ENCODE results near the gene TMX4. TPM values are rescaled to one million over a fixed set of nuclear protein-coding genes. Genes with fewer than 3 reads are reported as not detected.

The TMX4 gene
- polyA plus RNA-seq, 1 donor (not counting 4 experiments of a cell fraction or from before 2014, with no cell fraction given) = 5.9 TPM

DNA sequence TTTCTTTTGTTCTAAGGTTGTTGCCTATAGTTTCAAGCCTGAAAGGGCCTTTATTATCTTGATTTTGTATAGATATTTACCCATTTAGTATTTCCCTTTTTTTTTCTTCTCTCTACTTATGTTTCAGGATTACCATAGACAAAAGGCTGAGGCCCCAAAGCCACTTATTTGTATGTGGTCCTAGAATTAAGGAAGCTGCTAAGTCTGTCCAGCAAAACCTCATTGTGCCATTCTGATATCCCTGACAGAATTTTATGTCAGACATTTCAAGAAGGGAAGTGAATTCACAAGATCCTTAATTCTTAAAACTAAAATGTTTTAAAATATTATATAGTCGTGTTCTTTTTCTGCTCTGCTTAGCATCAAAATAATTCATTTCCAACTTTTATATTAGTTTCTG, 86.2 kb downstream of the TMX4 start:
- Histone ChIP-seq H4K20me1 (ENCODE audit: control insufficient read depth, extremely low read depth, insufficient read depth, low read length) (no peaks in the 10 kb centered on the region), H3K4me3 (ENCODE audit: control insufficient read depth in 2 of 3, extremely low read depth in 1 of 3, insufficient read depth in 2 of 3, low read depth in 1 of 3, low read length in 3 of 3) (no peak overlapping the region), H3K4me1 (ENCODE audit: control insufficient read depth, extremely low read depth, insufficient read depth, low read length) (no peaks in the 10 kb centered on the region), H3K36me3 (ENCODE audit: control insufficient read depth in 2 of 2, extremely low read depth in 1 of 2, insufficient read depth in 2 of 2, low read length in 2 of 2) (no peaks in the 10 kb centered on the region), H3K27ac (ENCODE audit: control insufficient read depth, insufficient read depth, low read length) (no peak overlapping the region), H3K27me3 (ENCODE audit: control insufficient read depth, extremely low read depth, insufficient read depth, low read length) (no peaks in the 10 kb centered on the region), H2AFZ (ENCODE audit: control insufficient read depth, low read length) (no peak overlapping the region), H3K9me3 (ENCODE audit: control insufficient read depth, low read depth, low read length) (no peaks in the 10 kb centered on the region), H3K9me1 (ENCODE audit: control insufficient read depth, extremely low read depth, insufficient read depth, low read length) (no peaks in the 10 kb centered on the region), H3K4me2 (ENCODE audit: control insufficient read depth, extremely low read depth, insufficient read depth, low read depth, low read length) (no peak overlapping the region), H3K9ac (ENCODE audit: control insufficient read depth, extremely low read depth, insufficient read depth, low read length) (no peak overlapping the region), H3K79me2 (ENCODE audit: control insufficient read depth, insufficient read depth, low read length) (no peaks in the 10 kb centered on the region)
- no peak for FAIRE-seq
- dilution Hi-C loops (cut with MboI; ENCODE audit: extremely low pct_ligation_motif_present, low sequenced_read_pairs) = no loop called here
- no peak for TF ChIP-seq EZH2 (IDR thresholded peaks at IDR 0.05; ENCODE audit: low read length)
- TF ChIP-seq, protein P1, sequence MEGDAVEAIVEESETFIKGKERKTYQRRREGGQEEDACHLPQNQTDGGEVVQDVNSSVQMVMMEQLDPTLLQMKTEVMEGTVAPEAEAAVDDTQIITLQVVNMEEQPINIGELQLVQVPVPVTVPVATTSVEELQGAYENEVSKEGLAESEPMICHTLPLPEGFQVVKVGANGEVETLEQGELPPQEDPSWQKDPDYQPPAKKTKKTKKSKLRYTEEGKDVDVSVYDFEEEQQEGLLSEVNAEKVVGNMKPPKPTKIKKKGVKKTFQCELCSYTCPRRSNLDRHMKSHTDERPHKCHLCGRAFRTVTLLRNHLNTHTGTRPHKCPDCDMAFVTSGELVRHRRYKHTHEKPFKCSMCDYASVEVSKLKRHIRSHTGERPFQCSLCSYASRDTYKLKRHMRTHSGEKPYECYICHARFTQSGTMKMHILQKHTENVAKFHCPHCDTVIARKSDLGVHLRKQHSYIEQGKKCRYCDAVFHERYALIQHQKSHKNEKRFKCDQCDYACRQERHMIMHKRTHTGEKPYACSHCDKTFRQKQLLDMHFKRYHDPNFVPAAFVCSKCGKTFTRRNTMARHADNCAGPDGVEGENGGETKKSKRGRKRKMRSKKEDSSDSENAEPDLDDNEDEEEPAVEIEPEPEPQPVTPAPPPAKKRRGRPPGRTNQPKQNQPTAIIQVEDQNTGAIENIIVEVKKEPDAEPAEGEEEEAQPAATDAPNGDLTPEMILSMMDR (optimal IDR thresholded peaks at IDR 0.05 in 1 of 3, IDR thresholded peaks at IDR 0.05 in 1 of 3, conservative IDR thresholded peaks at IDR 0.05 in 1 of 3; ENCODE audit: extremely low read depth in 1 of 3, insufficient read depth in 2 of 3, low read length in 3 of 3) = no peak
- no peak for DNase-seq (ENCODE audit: low read depth, low spot score)

DNA sequence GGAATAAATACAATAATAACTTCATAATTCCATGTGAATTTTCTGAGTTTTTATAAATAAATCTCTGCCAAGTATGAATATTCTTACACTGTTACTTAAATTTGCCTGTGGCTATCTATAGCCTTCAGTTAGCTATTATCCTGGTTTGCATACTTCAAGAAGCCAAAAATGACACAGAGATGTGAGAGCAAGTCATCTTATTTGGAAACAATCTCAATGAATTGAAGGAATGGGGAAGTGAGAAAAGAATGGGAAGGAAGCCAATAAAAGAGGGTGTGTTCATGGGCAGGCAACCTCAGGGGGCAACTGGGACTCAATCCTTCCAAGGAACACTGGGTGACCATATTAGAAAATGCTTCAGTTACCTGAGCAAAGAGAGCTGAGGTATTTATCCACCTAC, 89.2 kb downstream of the TMX4 start:
- H3K4me3 ChIP-seq (ENCODE audit: control insufficient read depth in 2 of 3, extremely low read depth in 1 of 3, insufficient read depth in 2 of 3, low read depth in 1 of 3, low read length in 3 of 3) = no peak overlapping the region
- no peaks in the 10 kb centered on the region for H3K36me3 ChIP-seq (ENCODE audit: control insufficient read depth in 2 of 2, extremely low read depth in 1 of 2, insufficient read depth in 2 of 2, low read length in 2 of 2)
- H3K79me2 ChIP-seq (ENCODE audit: control insufficient read depth, insufficient read depth, low read length) = no peaks in the 10 kb centered on the region
- FAIRE-seq (no peak), DNase-seq (ENCODE audit: low read depth, low spot score) (no peak)
- no peaks in the 10 kb centered on the region for H3K9me1 ChIP-seq (ENCODE audit: control insufficient read depth, extremely low read depth, insufficient read depth, low read length)
- no peak overlapping the region for H2AFZ ChIP-seq (ENCODE audit: control insufficient read depth, low read length)
- no peaks in the 10 kb centered on the region for H4K20me1 ChIP-seq (ENCODE audit: control insufficient read depth, extremely low read depth, insufficient read depth, low read length)
- no peaks in the 10 kb centered on the region for H3K27me3 ChIP-seq (ENCODE audit: control insufficient read depth, extremely low read depth, insufficient read depth, low read length)
- no peak overlapping the region for H3K27ac ChIP-seq (ENCODE audit: control insufficient read depth, insufficient read depth, low read length)
- no peaks in the 10 kb centered on the region for H3K9me3 ChIP-seq (ENCODE audit: control insufficient read depth, low read depth, low read length)
- no peak overlapping the region for H3K4me2 ChIP-seq (ENCODE audit: control insufficient read depth, extremely low read depth, insufficient read depth, low read depth, low read length)
- dilution Hi-C loops (cut with MboI; ENCODE audit: extremely low pct_ligation_motif_present, low sequenced_read_pairs) = no loop called here
- no peak for TF ChIP-seq EZH2 (IDR thresholded peaks at IDR 0.05; ENCODE audit: low read length)
- TF ChIP-seq, protein P1 (optimal IDR thresholded peaks at IDR 0.05 in 1 of 3, IDR thresholded peaks at IDR 0.05 in 1 of 3, conservative IDR thresholded peaks at IDR 0.05 in 1 of 3; ENCODE audit: extremely low read depth in 1 of 3, insufficient read depth in 2 of 3, low read length in 3 of 3) = no peak
- H3K9ac ChIP-seq (ENCODE audit: control insufficient read depth, extremely low read depth, insufficient read depth, low read length) = no peak overlapping the region
- no peaks in the 10 kb centered on the region for H3K4me1 ChIP-seq (ENCODE audit: control insufficient read depth, extremely low read depth, insufficient read depth, low read length)

Other genes starting within 250 kb of the TMX4 start
- gene HAO1, start 79.3 kb downstream of the TMX4 start, polyA plus RNA-seq = not detected in 3 replicates
- gene PLCB1, start 112.5 kb upstream of the TMX4 start, polyA plus RNA-seq = 0.15 to 0.37 TPM (median 0.32 TPM) in 3 replicates

Data from keratinocyte (primary cell).